ENCODE data around the gene IGSF21.

IGSF21 gene

DNA sequence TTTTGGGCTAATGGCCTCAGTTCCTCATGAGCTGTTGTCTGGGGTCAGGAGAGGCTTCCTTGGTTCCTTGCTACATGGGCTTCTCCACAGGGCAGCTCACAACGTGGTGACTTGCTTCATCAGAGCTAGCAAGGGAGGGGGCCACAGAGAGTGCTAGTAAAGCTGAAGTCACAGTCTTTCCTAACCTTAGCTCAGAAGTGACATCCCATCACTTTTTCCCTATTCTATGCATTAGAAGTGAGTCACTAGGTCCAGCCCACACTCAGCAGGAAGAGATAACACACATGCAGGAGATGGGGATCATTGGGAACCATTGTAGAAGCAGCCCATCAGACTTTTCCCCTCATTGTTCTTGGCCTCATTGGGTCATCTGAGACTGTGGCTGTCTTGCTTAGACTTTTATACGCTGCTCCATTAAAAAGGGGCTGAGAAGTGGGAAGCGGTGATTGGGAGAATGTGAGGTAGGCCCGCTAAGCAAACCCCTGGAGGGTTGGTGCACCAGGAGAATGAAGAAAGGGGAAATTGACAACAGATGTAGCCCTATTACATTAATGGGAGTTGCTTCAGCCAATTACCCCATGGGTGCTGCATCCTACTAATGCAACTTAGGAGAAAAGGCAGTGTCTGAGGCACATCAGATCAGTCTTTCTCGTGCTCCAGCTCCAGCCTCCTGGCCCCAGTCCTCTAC is 22.1 kb upstream of the IGSF21 start:
- H3K4me3 ChIP-seq (ENCODE audit: low read length), result no peak overlapping the region
- DNase-seq (ENCODE audit: low read depth), result no peak
- TF ChIP-seq CTCF (IDR thresholded peaks at IDR 0.05; ENCODE audit: insufficient read depth, low read depth, low read length, missing control alignments), result no peak

GRCh38 chr1:18088077-18088594 is 19.5 kb upstream of the IGSF21 start:
- no peak overlapping the region for H3K4me3 ChIP-seq (ENCODE audit: low read length)
- no peak for TF ChIP-seq CTCF (IDR thresholded peaks at IDR 0.05; ENCODE audit: insufficient read depth, low read depth, low read length, missing control alignments)
- no peak for DNase-seq (ENCODE audit: low read depth)

GRCh38 chr1:18089488-18089887 is 18.1 kb upstream of the IGSF21 start:
- no peak for TF ChIP-seq CTCF (IDR thresholded peaks at IDR 0.05; ENCODE audit: insufficient read depth, low read depth, low read length, missing control alignments)
- no peak overlapping the region for H3K4me3 ChIP-seq (ENCODE audit: low read length)
- DNase-seq (ENCODE audit: low read depth), result no peak

DNA sequence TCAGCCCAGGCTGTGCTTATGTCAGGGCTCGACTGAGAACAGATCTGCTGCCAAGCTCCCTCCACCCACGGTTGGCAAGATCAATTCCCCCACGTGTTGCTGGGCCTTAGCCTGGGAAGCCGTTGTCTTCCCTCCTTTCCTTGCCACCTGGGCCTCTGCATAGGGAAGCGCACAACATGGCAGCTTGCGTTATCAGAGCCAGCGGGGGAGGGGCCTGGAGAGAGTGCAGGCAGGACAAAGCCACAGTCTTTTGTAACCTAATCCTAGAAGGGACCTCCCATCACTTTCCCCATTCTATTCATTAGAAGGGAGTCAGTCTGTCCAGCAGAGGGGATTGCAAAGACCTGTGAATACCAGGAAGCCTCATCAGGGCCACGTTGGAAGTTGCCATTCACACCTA is 17.0 kb upstream of the IGSF21 start:
- TF ChIP-seq CTCF (IDR thresholded peaks at IDR 0.05; ENCODE audit: insufficient read depth, low read depth, low read length, missing control alignments), result no peak
- H3K4me3 ChIP-seq (ENCODE audit: low read length), result no peak overlapping the region
- no peak for DNase-seq (ENCODE audit: low read depth)

GRCh38 chr1:18091660-18092446 is 15.7 kb upstream of the IGSF21 start:
- no peak for DNase-seq (ENCODE audit: low read depth)
- no peak overlapping the region for H3K4me3 ChIP-seq (ENCODE audit: low read length)
- no peak for TF ChIP-seq CTCF (IDR thresholded peaks at IDR 0.05; ENCODE audit: insufficient read depth, low read depth, low read length, missing control alignments)

- TF ChIP-seq CTCF (IDR thresholded peaks at IDR 0.05; ENCODE audit: insufficient read depth, low read depth, low read length, missing control alignments), result no peak
- no peak for DNase-seq (ENCODE audit: low read depth)
- H3K4me3 ChIP-seq (ENCODE audit: low read length), result no peak overlapping the region
These were observed 14.4 kb upstream of the IGSF21 start for GRCh38 chr1:18093193-18093592.

All from epithelial cell of esophagus (primary cell).